ENCODE measurements around the gene NRIP3. TPM values are rescaled to one million over a fixed set of nuclear protein-coding genes. Genes with fewer than 3 reads are reported as not detected.

Gene NRIP3
- total RNA-seq, 1 experiment from 2014 or later, result 22.8 TPM

- Histone ChIP-seq H3K27me3 (ENCODE audit: control insufficient read depth, insufficient read depth, low read length) (no peaks in the 10 kb centered on the region), H3K27ac (ENCODE audit: low read length) (no peak overlapping the region), H3K36me3 (ENCODE audit: control insufficient read depth, insufficient read depth, low read length) (no peaks in the 10 kb centered on the region), H3K9me3 (ENCODE audit: control insufficient read depth, insufficient read depth, low read depth, low read length) (no peaks in the 10 kb centered on the region), H3K4me3 (ENCODE audit: low read depth in 2 of 2, low read length in 2 of 2) (no peak overlapping the region), H3K4me1 (ENCODE audit: control insufficient read depth, insufficient read depth, low read length) (no peaks in the 10 kb centered on the region)
- ChIA-PET CTCF (no interaction called here), POLR2A (no interaction called here)
- TF ChIP-seq SIN3A (IDR thresholded peaks at IDR 0.05; ENCODE audit: borderline replicate concordance, insufficient read depth, low read depth, low read length), result no peak
- no peak for TF ChIP-seq REST (IDR thresholded peaks at IDR 0.05; ENCODE audit: insufficient read depth in 1 of 2, low read depth in 2 of 2, low read length in 1 of 2)
- no peak for TF ChIP-seq TCF7L2 (IDR thresholded peaks at IDR 0.05; ENCODE audit: low read depth, low read length)
- no peak for TF ChIP-seq POLR2AphosphoS5 (IDR thresholded peaks at IDR 0.05; ENCODE audit: low read depth, low read length)
- no peak for TF ChIP-seq CTCF (IDR thresholded peaks at IDR 0.05)
- no peak for ATAC-seq
- intact Hi-C loops (cut with micrococcal nuclease; ENCODE audit: unreplicated experiment), result no loop called here
- no TSS peak for BruUV-seq (replicated peaks)
- in situ Hi-C loops (cut with HindIII; ENCODE audit: low pct_unique_long_range_greater_than_20kb, low sequenced_read_pairs), result no loop called here
- no peak for DNase-seq (ENCODE audit: low read depth, low spot score)
Observed at GRCh38 chr11:9028581-9028980, 24.8 kb upstream of the NRIP3 start.

GRCh38 chr11:9025101-9025850 lies 21.5 kb upstream of the NRIP3 start:
- POLR2A ChIA-PET, result interaction anchor here (0.6 kb wide), 1 partner anchor 224 kb away, joined by 5 read pairs; no protein-coding TSS in a partner anchor

More at GRCh38 chr11:9025101-9025850, 21.5 kb upstream of the NRIP3 start:
- CTCF ChIA-PET, result interaction anchor here (0.7 kb wide), 1 partner anchor 10 kb away, joined by 3 read pairs; no protein-coding TSS in a partner anchor
- no peak overlapping the region for H3K27ac ChIP-seq (ENCODE audit: low read length)
- intact Hi-C loops (cut with micrococcal nuclease; ENCODE audit: unreplicated experiment) (no loop called here), in situ Hi-C loops (cut with HindIII; ENCODE audit: low pct_unique_long_range_greater_than_20kb, low sequenced_read_pairs) (no loop called here)
- H3K9me3 ChIP-seq (ENCODE audit: control insufficient read depth, insufficient read depth, low read depth, low read length), result no peaks in the 10 kb centered on the region
- no peak for DNase-seq (ENCODE audit: low read depth, low spot score)
- H3K27me3 ChIP-seq (ENCODE audit: control insufficient read depth, insufficient read depth, low read length), result no peaks in the 10 kb centered on the region
- no peak for ATAC-seq
- H3K36me3 ChIP-seq (ENCODE audit: control insufficient read depth, insufficient read depth, low read length), result no peaks in the 10 kb centered on the region
- no peaks in the 10 kb centered on the region for H3K4me1 ChIP-seq (ENCODE audit: control insufficient read depth, insufficient read depth, low read length)
- no peak overlapping the region for H3K4me3 ChIP-seq (ENCODE audit: low read depth in 2 of 2, low read length in 2 of 2)
- TF ChIP-seq TCF7L2 (IDR thresholded peaks at IDR 0.05; ENCODE audit: low read depth, low read length), result no peak
- TF ChIP-seq CTCF (IDR thresholded peaks at IDR 0.05), result no peak
- no TSS peak for BruUV-seq (replicated peaks)

Measured in Panc1 (cell line).